DMS114 treated with DMSO at 0.1 percent for 48 hours (cell line): ENCODE results near the gene CNKSR2.

ENCODE experiments used
- DNase-seq: peaks from one replicate; lab custom pipeline; 2025; ENCODE audit not compliant: unreplicated experiment; lab: John Stamatoyannopoulos, UW

The CNKSR2 gene

GRCh38 chrX:21666679-21667078, 292.5 kb downstream of the CNKSR2 start:
- DNase-seq = no peak

DNA sequence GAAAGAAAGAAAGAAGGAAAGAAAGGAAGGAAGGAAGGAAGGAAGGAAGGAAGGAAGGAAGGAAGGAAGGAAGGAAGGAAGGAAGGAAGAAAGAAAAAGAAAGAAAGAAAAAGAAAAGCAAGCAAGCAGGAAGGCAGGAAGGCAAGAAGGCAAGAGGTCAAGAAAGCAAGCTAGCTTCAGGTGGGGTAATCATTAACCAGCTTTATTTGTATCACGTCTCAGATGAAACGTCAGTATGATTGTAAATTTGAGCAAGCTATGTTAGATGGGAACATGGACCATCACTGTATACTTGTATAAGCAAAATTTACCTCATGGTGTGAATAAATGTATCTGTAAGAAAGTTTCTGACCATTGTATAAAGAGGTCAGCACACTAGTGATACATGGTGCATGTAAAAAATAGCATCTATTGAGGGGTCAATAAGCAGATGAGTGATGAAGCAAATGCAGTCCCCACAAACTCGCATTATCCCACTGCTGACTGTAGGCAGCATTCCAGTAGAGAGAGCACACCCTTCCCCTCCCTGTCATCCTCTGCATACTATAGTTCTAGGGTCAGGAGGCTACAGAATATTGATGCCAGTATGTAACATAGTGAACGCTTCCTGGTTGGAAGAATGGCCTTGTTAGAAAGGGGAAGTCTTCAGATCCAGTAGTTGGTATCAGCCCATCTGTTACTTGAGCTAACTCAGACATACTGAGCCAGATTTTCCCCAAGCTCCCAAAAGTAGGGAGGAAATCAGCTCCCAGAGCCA, 300.4 kb downstream of the CNKSR2 start:
- DNase-seq = no peak

- DNase-seq = no peak
Measured at GRCh38 chrX:21675931-21676330, 301.7 kb downstream of the CNKSR2 start.

DNA sequence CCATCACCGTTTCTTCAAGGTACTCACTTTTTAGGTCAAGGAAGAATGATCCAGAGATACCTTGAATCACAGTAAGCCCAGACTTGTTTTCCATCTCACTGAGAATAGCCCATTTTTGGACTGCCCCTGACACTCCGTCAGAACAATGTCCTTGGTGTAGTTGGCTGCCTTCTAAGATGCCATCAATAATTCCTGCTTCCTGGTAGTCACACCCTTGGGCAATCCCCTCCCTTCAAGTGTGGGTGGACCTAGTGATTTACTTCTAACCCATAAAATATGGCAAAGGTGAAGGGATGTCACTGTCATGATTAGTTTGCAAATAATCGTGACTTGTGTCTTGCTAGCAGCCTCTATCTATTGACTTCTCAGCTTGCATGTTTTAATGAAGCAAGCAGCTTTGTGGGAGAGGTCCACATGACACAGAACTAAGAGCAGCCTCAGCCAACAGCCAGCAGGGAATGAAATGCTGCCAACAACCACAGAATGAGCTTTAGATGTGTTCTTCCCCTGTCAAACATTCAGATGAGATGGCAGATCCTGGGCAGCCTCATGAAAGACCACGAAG, 303.9 kb downstream of the CNKSR2 start:
- DNase-seq = no peak

- DNase-seq = no peak
Measured at GRCh38 chrX:21683941-21684340, 309.7 kb downstream of the CNKSR2 start.

GRCh38 chrX:21691512-21692018, 317.3 kb downstream of the CNKSR2 start:
- DNase-seq = no peak

- DNase-seq = no peak
Measured at GRCh38 chrX:21698272-21698671, 324.1 kb downstream of the CNKSR2 start.

- DNase-seq = no peak
Measured at GRCh38 chrX:21699136-21699535, 324.9 kb downstream of the CNKSR2 start.

DNA sequence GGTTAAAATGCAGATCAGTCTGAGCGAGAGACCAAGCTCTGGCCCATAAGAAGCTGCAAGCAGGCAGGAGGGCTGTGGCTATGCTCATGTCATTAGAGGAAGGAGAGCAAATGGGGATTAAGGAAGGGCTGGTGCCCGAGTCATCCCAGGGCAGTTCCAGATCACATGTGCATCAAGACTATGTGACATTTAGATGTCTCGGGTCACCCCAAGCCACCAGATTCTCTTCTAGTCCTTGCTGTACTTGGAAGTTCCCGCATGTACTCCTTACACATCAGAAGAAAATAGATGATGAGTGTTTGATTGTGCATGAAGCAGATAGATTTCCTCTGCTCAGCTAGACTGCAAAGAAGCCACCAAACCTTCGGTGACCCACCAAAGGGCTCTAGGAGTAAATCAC, 326.1 kb downstream of the CNKSR2 start:
- DNase-seq = no peak

DNA sequence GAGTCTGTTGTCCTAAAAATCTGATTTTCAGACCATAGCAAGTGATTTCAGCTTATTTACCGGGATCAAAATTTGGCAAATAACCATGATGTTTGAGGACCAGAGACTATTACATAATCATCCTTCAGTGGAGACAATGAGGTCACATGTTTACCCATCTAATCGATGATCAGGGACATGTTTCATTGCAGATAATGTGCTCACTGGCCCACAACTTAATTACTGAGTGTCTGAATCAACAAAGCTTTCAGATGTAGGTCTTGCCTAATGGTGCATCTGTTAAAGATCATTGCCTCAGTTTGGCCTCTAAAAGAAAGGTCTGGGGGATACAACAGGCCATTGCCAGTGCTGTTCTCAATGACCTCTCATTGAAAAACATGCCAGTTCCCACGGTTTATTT, 326.7 kb downstream of the CNKSR2 start:
- no peak for DNase-seq

- DNase-seq = no peak
Measured at GRCh38 chrX:21702725-21703124, 328.5 kb downstream of the CNKSR2 start.
